H9 (cell line): Measurements from ENCODE around the gene HS6ST3. TPM values are rescaled to one million over a fixed set of nuclear protein-coding genes. Genes with fewer than 3 reads are reported as not detected.

Source experiments
- DNase-seq: peaks from one replicate; pipeline ENCODE4 v3.0.0-alpha.2; 2017
- H2AFZ ChIP-seq: one replicate; pipeline ENCODE4 v1.6.1; 2013; ENCODE audit warnings: mild to moderate bottlenecking, low read length, control low read depth, moderate library complexity
- H2AK5ac ChIP-seq: 2 replicates; pipeline ENCODE4 v1.6.1; 2013; ENCODE audit warnings: low read length, control low read depth, mixed read lengths; ENCODE audit not compliant: insufficient read length
- H2BK120ac ChIP-seq: one replicate; pipeline ENCODE4 v1.6.1; 2013; ENCODE audit warnings: low read depth, mild to moderate bottlenecking, low read length, control low read depth, inconsistent platforms; ENCODE audit not compliant: poor library complexity, severe bottlenecking
- H2BK12ac ChIP-seq: 2 replicates; pipeline ENCODE4 v1.6.1; 2013; ENCODE audit warnings: low read length, control low read depth, mixed read lengths, low read depth; ENCODE audit not compliant: insufficient read length
- H2BK15ac ChIP-seq: 2 replicates; pipeline ENCODE4 v1.6.1; 2013; ENCODE audit warnings: low read depth, low read length, control low read depth
- H2BK20ac ChIP-seq: one replicate; pipeline ENCODE4 v1.6.1; 2013; ENCODE audit warnings: low read depth, mild to moderate bottlenecking, low read length, control low read depth, inconsistent platforms; ENCODE audit not compliant: poor library complexity, severe bottlenecking
- H2BK5ac ChIP-seq: 2 replicates; pipeline ENCODE4 v1.6.1; 2013; ENCODE audit warnings: low read length, control low read depth, mixed read lengths; ENCODE audit not compliant: insufficient read length
- H3K14ac ChIP-seq: 2 replicates; pipeline ENCODE4 v1.6.1; 2013; ENCODE audit warnings: low read length, control low read depth; ENCODE audit not compliant: insufficient read depth
- H3K18ac ChIP-seq: 2 replicates; pipeline ENCODE4 v1.6.1; 2013; ENCODE audit warnings: low read depth, mild to moderate bottlenecking, mixed read lengths, low read length, control low read depth; ENCODE audit not compliant: insufficient read length
- H3K23ac ChIP-seq: 2 replicates; pipeline ENCODE4 v1.6.1; 2013; ENCODE audit warnings: low read length, control low read depth, mixed read lengths, low read depth; ENCODE audit not compliant: insufficient read length
- H3K23me2 ChIP-seq: 2 replicates; pipeline ENCODE4 v1.6.1; 2013; ENCODE audit warnings: low read depth, mild to moderate bottlenecking, mixed read lengths, low read length, control low read depth; ENCODE audit not compliant: insufficient read length, poor library complexity, severe bottlenecking
- H3K27ac ChIP-seq: 2 replicates; pipeline ENCODE4 v1.5.1; 2013; ENCODE audit warnings: low read length, control low read depth, mixed read lengths, low read depth; ENCODE audit not compliant: insufficient read length
- H3K27me3 ChIP-seq: 2 replicates; pipeline ENCODE4 v1.6.1; 2013; ENCODE audit warnings: low read length, control low read depth, inconsistent platforms; ENCODE audit not compliant: insufficient read depth
- H3K4ac ChIP-seq: 2 replicates; pipeline ENCODE4 v1.6.1; 2013; ENCODE audit warnings: low read depth, mild to moderate bottlenecking, control low read depth, inconsistent platforms, low read length, moderate library complexity
- H3K4me1 ChIP-seq: 2 replicates; pipeline ENCODE4 v1.6.1; 2013; ENCODE audit warnings: low read length, control low read depth, inconsistent platforms; ENCODE audit not compliant: insufficient read depth
- H3K4me2 ChIP-seq: 2 replicates; pipeline ENCODE4 v1.6.1; 2013; ENCODE audit warnings: low read length, control low read depth, mixed read lengths; ENCODE audit not compliant: insufficient read length, insufficient read depth
- H3K56ac ChIP-seq: 2 replicates; pipeline ENCODE4 v1.6.1; 2013; ENCODE audit warnings: low read depth, mild to moderate bottlenecking, mixed read lengths, low read length, control low read depth; ENCODE audit not compliant: insufficient read length
- H3K79me1 ChIP-seq: 2 replicates; pipeline ENCODE4 v1.6.1; 2013; ENCODE audit warnings: low read depth, mild to moderate bottlenecking, moderate library complexity, low read length, control low read depth, inconsistent platforms; ENCODE audit not compliant: insufficient read depth, poor library complexity, severe bottlenecking
- H3K79me2 ChIP-seq: 2 replicates; pipeline ENCODE4 v1.6.1; 2013; ENCODE audit warnings: low read length, control low read depth, inconsistent platforms; ENCODE audit not compliant: insufficient read depth
- H3K9ac ChIP-seq: 2 replicates; pipeline ENCODE4 v1.6.1; 2013; ENCODE audit warnings: low read length, control low read depth, mixed read lengths; ENCODE audit not compliant: insufficient read length; ENCODE audit errors: extremely low read depth
- H3K9me3 ChIP-seq: one replicate; pipeline ENCODE4 v1.6.1; 2013; ENCODE audit warnings: low read depth, low read length, inconsistent platforms; ENCODE audit not compliant: control insufficient read depth
- H3T11ph ChIP-seq: one replicate; pipeline ENCODE4 v1.6.1; 2013; ENCODE audit warnings: mild to moderate bottlenecking, low read length, control low read depth, inconsistent platforms
- H4K20me1 ChIP-seq: one replicate; pipeline ENCODE4 v1.6.1; 2013; ENCODE audit not compliant: control insufficient read depth, insufficient read length, insufficient read depth
- H4K5ac ChIP-seq: 2 replicates; pipeline ENCODE4 v1.6.1; 2013; ENCODE audit warnings: low read depth, mild to moderate bottlenecking, mixed read lengths, low read length, control low read depth; ENCODE audit not compliant: insufficient read length
- H4K8ac ChIP-seq: replicated peaks from 2 replicates; pipeline ENCODE4 v1.6.1; 2013; ENCODE audit warnings: low read length, control low read depth, mixed read lengths, low read depth; ENCODE audit not compliant: insufficient read length
- H4K91ac ChIP-seq: 2 replicates; pipeline ENCODE4 v1.6.1; 2013; ENCODE audit warnings: low read depth, mild to moderate bottlenecking, moderate library complexity, mixed read lengths, low read length, control low read depth; ENCODE audit not compliant: insufficient read length
- H3K27ac Mint-ChIP-seq, 3 experiments: 2 replicates in 2 of 3; 3 replicates in 1 of 3; pipeline ENCODE4 v1.8.0; 2020 to 2021; ENCODE audit warnings: mixed read lengths in 3 of 3, mild to moderate bottlenecking in 1 of 3, moderate library complexity in 1 of 3
- H3K27me3 Mint-ChIP-seq: 2 replicates; pipeline ENCODE4 v1.8.0; 2021; ENCODE audit warnings: low read depth, mild to moderate bottlenecking, moderate library complexity, mixed read lengths
- H3K36me3 Mint-ChIP-seq, 3 experiments: 2 replicates in 2 of 3; 3 replicates in 1 of 3; pipeline ENCODE4 v1.8.0; 2020 to 2021; ENCODE audit warnings: low read depth in 3 of 3, mixed read lengths in 3 of 3; ENCODE audit not compliant: insufficient read depth in 1 of 3
- H3K4me1 Mint-ChIP-seq, 2 experiments: 2 replicates each; pipeline ENCODE4 v1.8.0; 2020; ENCODE audit warnings: mixed read lengths in 2 of 2
- H3K4me3 Mint-ChIP-seq, 2 experiments: 2 replicates in 1 of 2; 3 replicates in 1 of 2; pipeline ENCODE4 v1.8.0; 2020 to 2021; ENCODE audit warnings: mild to moderate bottlenecking in 2 of 2, mixed read lengths in 2 of 2, moderate library complexity in 1 of 2
- H3K9me3 Mint-ChIP-seq, 2 experiments: 2 replicates in 1 of 2; 3 replicates in 1 of 2; pipeline ENCODE4 v1.8.0; 2020; ENCODE audit warnings: mild to moderate bottlenecking in 2 of 2, mixed read lengths in 2 of 2, moderate library complexity in 1 of 2
- CTCF ChIP-seq: fragments of 200-600 bp; sonication (generic); conservative IDR thresholded peaks from 3 replicates; pipeline ENCODE4 v1.8.0; 2021; ENCODE audit warnings: antibody characterized with exemption, mild to moderate bottlenecking
- WGBS: extraction: QIAGEN DNeasy Blood & Tissue Kit; methylation state at CpG from one replicate; pipeline ENCODE4 v1.1.7; 2013; ENCODE audit warnings: missing lambda C conversion rate, low lambda C conversion rate, mixed read lengths; ENCODE audit not compliant: insufficient read length; ENCODE audit errors: extremely low coverage; 5-methylcytosine and 5-hydroxymethylcytosine counted together
- total RNA-seq: library from RNA; stranded (reverse); gene quantifications from 2 replicates; pipeline ENCODE4 v1.2.1, GENCODE V29; 2021

The HS6ST3 gene
- total RNA-seq, 1 experiment from 2014 or later = 0.44 TPM

GRCh38 chr13:96783511-96783910 is 693.6 kb downstream of the HS6ST3 start:
- H3K27ac ChIP-seq = no peak overlapping the region
- H2AK5ac ChIP-seq = no peak overlapping the region
- no peak overlapping the region for H4K91ac ChIP-seq
- H4K5ac ChIP-seq = no peak overlapping the region
- H2BK20ac ChIP-seq = no peak overlapping the region
- TF ChIP-seq CTCF = no peak
- Mint-ChIP-seq H3K27me3 (peaks cover 2% of the 10 kb centered on the region; the same call in 1 of the 2 replicates), H3K27ac (no peak overlapping the region), H3K36me3 (peaks cover under 1% of the 10 kb centered on the region in 3 experiments; a peak in 4 of 7 replicates), H3K9me3 (peaks cover 1 to 5% of the 10 kb centered on the region in 2 experiments; a peak in 4 of 5 replicates), H3K4me3 (no peak overlapping the region), H3K4me1 (no peaks in the 10 kb centered on the region)
- H2BK5ac ChIP-seq = no peak overlapping the region
- no peaks in the 10 kb centered on the region for H3K23me2 ChIP-seq
- no peak overlapping the region for H2BK120ac ChIP-seq
- no peak overlapping the region for H3K9ac ChIP-seq
- H3K18ac ChIP-seq = no peak overlapping the region
- H4K20me1 ChIP-seq = no peaks in the 10 kb centered on the region
- H3K4ac ChIP-seq = no peak overlapping the region
- H3T11ph ChIP-seq = no peak overlapping the region
- no peaks in the 10 kb centered on the region for H3K27me3 ChIP-seq
- no peak overlapping the region for H3K23ac ChIP-seq
- H3K14ac ChIP-seq = no peak overlapping the region
- H4K8ac ChIP-seq = no peak overlapping the region
- H3K56ac ChIP-seq = no peak overlapping the region
- no peak for DNase-seq
- H2BK15ac ChIP-seq = no peak overlapping the region
- H2AFZ ChIP-seq = no peak overlapping the region
- WGBS = no CpG with 5 or more reads among the region's 3 CpGs
- no peaks in the 10 kb centered on the region for H3K4me1 ChIP-seq
- no peak overlapping the region for H3K4me2 ChIP-seq
- no peaks in the 10 kb centered on the region for H3K79me1 ChIP-seq
- no peaks in the 10 kb centered on the region for H3K79me2 ChIP-seq
- H3K9me3 ChIP-seq = no peaks in the 10 kb centered on the region
- H2BK12ac ChIP-seq = no peak overlapping the region
